Motor neuron (in vitro differentiated cells): ENCODE data around the gene MACROD2. TPM values are rescaled to one million over a fixed set of nuclear protein-coding genes. Genes with fewer than 3 reads are reported as not detected.

Experiments used
- ATAC-seq, 8 experiments: fragments of 200-7000 bp; cut with Tn5 transposase; replicated peaks in 6 of 8; 2 replicates each; pipeline ENCODE4 v1.8.0; 2021; ENCODE audit warnings: mild to moderate bottlenecking in 8 of 8, moderate library complexity in 8 of 8
- H3K27ac ChIP-seq, 2 donors: fragments of 250-450 bp; sonication (Bioruptor Pico); 2 replicates each; pipeline ENCODE4 v1.9.0; 2021; ENCODE audit warnings: antibody characterized with exemption in 2 of 2, mild to moderate bottlenecking in 2 of 2, moderate library complexity in 1 of 2
- H3K4me1 ChIP-seq, 2 donors: fragments of 250-450 bp; sonication (Bioruptor Pico); replicated peaks in 1 of 2; 2 replicates each; pipeline ENCODE4 v1.6.1; 2021; ENCODE audit warnings: antibody characterized with exemption in 2 of 2, mild to moderate bottlenecking in 2 of 2, moderate library complexity in 1 of 2
- H3K4me3 ChIP-seq, 5 donors: fragments of 250-450 bp; sonication (Bioruptor Pico); 2 replicates each; pipeline ENCODE4 v1.9.0; 2021; ENCODE audit warnings: antibody characterized with exemption in 5 of 5, mild to moderate bottlenecking in 5 of 5, moderate library complexity in 4 of 5
- WGBS, 10 experiments: fragments of 450-650 bp; shearing (Covaris generic); methylation state at CpG; one replicate each; pipeline ENCODE4 v1.0.0; 2022; 5-methylcytosine and 5-hydroxymethylcytosine counted together
- in situ Hi-C, 9 experiments: fragments of 400-800 bp; cut with MboI; loops; one replicate each; pipeline ENCODE4 v1.15.0; 2021; ENCODE audit warnings: low sequenced_read_pairs in 9 of 9, low pct_unique_long_range_greater_than_20kb in 2 of 9; ENCODE audit not compliant: unreplicated experiment in 9 of 9
- total RNA-seq, 8 experiments: library from RNA; unstranded; fragments of 300-600 nt; gene quantifications; 2 replicates each; pipeline versions ENCODE4 v1.2.3 to v1.2.4, GENCODE V29; 2022

Gene MACROD2
- total RNA-seq, 8 experiments from 2014 or later: 4.3 to 24.9 (median 10.4) TPM

DNA sequence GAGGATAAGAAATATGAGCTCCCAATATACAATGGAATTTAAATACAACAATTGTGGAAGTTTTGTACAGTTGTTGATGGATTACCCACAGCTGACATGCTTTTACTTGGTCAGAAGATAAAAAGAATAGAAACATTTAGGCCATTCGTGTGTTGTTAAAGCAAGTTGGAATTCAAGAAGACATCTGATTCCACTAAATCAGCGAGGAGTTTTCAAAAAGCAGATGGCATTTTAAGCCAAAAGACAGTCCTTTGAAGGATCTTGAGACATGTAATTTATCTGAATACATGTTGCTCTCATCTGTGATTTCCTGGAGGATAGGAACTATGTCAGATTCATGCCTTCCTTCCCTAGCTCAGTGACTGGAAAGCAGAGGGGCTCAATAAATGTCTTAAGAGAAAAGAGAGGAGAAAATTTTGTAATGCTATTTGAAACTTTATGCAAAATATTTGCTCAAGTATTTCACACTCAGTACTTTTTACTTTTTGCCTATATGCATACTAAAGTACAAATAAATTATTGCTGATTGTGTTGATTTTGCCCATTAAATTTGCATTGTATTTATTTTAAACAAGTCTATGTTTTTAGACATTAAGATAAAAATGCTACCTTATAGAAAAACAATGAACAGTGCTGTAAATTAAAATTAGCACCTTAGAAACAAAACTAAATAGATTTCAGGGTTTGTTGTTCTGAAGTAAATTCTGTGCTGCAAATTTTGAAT lies 1075.9 kb downstream of the MACROD2 start:
- whole genome bisulfite sequencing, 10 experiments: 0 to 63% (median 26%) methylated on average over 1 to 2 of the region's 2 CpGs; no CpG with 5 or more reads in 2 of the 10 experiments
- in situ Hi-C loops: no loop called here
- ATAC-seq: no peak

DNA sequence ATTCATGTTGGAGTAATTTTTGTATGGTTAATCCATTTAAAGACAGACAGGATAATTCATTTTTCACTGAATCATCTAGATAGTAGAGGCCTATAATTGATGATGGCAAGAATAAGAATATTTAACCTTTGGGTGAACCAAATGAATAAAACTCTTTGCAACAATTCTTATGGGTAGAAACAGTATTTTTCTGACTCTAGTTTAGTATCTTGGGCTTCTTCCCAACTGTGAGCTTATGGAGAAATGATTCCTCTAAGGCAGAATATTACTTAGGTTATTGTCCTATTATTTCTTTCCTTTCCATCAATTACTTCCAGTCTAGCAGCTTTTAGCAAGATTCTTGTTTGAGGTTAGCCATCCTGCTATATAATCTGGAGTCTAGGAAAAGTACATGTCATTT lies 1077.0 kb downstream of the MACROD2 start:
- H3K4me1 ChIP-seq: no peaks in the 10 kb centered on the region
- no peak overlapping the region for H3K27ac ChIP-seq
- H3K4me3 ChIP-seq: no peak overlapping the region
- no peak for ATAC-seq
- in situ Hi-C loops: no loop called here

More for the DNA sequence above, 1075.9 kb downstream of the MACROD2 start:
- Histone ChIP-seq H3K4me3 (no peak overlapping the region), H3K27ac (no peak overlapping the region), H3K4me1 (no peaks in the 10 kb centered on the region)

DNA sequence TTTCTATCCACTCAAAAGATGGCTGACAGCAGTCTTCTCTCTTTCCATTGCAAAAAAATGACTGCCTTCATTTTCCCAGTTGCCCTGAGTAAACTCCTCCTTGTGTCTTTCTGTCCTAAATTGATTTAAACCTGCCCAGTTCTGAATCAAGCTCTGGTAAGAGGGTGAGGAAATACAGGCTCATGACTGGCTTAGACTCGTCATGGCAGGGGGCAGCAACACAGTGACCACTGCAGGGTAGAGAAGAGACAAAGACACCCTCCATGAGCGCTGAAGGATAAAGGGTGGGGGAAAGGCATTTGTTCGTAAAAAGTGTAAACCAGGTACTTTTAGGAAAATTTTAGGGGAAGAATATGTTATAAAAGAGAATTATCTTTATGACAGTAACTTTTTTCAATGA lies 1080.3 kb downstream of the MACROD2 start:
- Histone ChIP-seq H3K27ac (no peak overlapping the region), H3K4me3 (no peak overlapping the region), H3K4me1 (peaks cover 0 to 4% of the 10 kb centered on the region in 2 donors)
- ATAC-seq: peak in 1 of 8 experiments; percentile 43
- in situ Hi-C loops: no loop called here
- 38 to 100% (median 83%) methylated on average over 1 to 3 of the region's 3 CpGs for WGBS, 10 experiments

DNA sequence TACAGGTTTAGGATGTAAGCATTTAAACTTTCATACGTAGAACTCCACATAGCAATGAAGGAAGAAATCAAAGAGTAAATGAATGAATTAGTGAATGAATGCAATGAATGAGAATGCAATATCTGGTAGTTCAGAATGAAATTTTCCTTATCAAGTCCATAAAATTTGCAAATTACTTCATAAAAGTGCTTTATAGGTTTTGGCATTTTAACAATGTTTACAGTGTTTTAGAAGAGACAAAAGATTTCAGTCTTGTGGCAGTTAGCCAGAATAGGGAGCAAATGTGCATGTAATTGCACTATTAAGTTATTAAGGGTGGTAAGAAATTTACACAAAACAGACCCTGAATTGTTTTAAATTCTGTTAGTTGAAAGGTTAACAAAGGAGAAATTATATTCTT lies 1081.5 kb downstream of the MACROD2 start:
- Histone ChIP-seq H3K27ac (no peak overlapping the region), H3K4me3 (no peak overlapping the region), H3K4me1 (peaks cover 0 to 4% of the 10 kb centered on the region in 2 donors)
- ATAC-seq: no peak
- in situ Hi-C loops: no loop called here
- 80 to 100% (median 95%) methylated on average over 1 of the region's 1 CpG; no CpG with 5 or more reads in 1 of the 10 experiments for WGBS, 10 experiments

DNA sequence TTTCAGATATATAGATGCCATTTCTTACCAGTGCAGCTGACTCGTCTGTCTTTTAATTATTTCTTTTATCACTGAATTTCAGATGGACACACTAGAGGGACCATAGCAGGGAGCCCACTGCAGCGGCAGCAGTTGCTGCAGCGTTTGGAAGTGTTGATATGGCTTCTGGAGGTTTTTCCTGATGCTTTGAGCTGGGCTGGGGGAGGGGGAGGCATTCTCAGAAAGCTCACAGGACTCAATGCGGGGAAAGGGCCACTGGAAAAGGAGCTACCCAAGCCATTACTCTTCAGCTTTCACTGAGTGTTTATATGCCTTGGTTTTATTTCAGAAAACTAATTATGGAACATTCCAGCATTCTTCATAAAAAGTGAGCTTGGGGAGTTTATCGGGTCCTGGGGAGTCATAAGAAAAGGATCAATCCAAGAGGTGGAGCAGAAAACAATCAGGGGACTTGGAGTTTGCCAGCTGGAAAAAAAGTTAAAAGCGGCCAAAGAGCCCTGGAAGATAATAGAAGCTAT lies 1082.5 kb downstream of the MACROD2 start:
- in situ Hi-C loops: no loop called here
- no peak overlapping the region for H3K27ac ChIP-seq
- WGBS, 10 experiments: 42 to 100% (median 50%) methylated on average over 1 to 6 of the region's 6 CpGs; no CpG with 5 or more reads in 1 of the 10 experiments
- H3K4me3 ChIP-seq: no peak overlapping the region
- no peak for ATAC-seq
- H3K4me1 ChIP-seq: peaks cover 0 to 4% of the 10 kb centered on the region in 2 donors

DNA sequence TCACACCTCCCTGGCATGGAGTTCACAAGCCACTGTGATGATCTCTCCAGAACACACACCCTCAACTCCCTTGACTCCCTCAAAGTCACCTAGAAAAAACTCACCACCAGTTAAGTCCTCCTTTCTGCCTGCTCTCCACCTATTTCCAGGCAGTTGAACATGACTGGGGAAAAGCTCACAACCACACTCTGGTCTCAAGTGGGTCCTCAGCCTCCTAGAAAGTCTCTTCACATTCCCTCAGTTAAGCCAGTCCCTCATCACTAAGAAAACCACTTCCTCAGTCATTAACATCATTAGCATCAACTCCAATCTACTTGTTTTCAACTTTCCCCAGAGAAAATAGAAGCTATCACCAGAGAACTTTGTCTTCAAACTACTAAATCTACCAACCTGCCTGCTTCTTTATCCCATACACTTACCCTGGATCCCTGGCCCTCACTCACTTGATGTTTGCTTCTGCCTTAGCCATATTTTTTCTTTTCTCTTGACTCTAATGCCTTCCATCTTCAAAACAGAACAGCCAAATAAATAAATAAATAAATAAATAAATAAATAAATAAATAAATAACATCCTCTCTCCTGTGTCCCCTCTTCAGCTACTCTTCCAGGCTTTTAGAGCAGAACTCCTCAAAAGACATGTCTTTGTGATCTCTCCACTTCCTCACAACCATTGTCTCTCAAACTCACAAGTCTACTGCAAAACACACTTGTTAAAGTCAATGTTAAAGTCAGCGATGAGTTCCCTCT lies 1084.5 kb downstream of the MACROD2 start:
- in situ Hi-C loops: no loop called here
- Histone ChIP-seq H3K4me3 (no peak overlapping the region), H3K27ac (no peak overlapping the region), H3K4me1 (peaks cover 4% of the 10 kb centered on the region in 2 donors)
- 29 to 100% (median 100%) methylated on average over 1 of the region's 1 CpG; no CpG with 5 or more reads in 1 of the 10 experiments for WGBS, 10 experiments
- ATAC-seq: no peak

DNA sequence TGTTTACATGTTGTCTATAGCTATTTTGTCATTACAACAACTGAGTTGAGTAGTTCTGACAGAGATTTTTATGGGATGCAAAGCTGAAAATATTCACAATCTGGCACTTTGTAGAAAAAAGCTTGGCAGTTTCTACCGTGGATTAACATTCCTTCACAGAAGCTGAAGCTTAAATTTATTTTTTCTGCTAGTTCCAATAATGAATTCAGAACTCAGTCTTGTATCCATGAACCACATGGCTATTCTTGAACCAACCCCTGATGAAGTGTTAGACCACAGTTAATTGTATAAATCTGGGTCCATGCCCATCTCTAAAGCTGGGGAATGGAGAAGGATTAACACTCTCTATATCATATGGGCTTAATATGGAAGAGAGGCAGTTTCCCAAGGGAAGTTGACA lies 1085.9 kb downstream of the MACROD2 start:
- Histone ChIP-seq H3K27ac (no peak overlapping the region), H3K4me1 (peaks cover 4% of the 10 kb centered on the region in 2 donors), H3K4me3 (no peak overlapping the region)
- ATAC-seq: no peak
- 0 to 100% (median 40%) methylated on average over 1 of the region's 1 CpG; no CpG with 5 or more reads in 1 of the 10 experiments for WGBS, 10 experiments
- in situ Hi-C loops: no loop called here

DNA sequence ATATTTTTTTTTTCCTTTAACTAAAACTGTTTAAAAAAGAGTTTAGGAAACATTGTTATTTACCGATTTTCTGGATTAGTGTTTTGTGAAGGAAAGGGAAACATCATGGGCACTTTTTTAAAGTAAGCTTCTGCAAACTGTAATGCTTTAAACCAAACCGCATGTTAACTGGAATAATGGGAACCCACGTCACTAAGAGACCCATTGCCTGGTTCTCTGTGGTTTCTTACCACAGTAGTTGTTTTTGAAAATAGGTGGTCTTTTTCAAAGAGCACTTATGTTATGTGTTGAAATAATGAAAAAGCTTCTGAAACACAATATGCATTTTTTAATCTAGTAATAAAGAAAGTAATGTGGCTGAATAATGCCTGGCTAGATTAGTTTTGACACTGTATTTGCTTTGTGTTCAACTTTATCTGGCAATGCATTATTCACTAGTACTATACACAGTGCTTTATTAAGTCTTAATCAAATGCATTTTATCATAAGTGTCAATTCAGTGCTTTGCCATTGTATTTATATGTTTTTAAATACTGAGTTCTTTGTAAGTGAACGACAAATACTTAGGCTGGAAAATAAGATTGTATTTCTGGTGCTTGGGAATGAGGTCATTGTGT lies 1096.2 kb downstream of the MACROD2 start:
- Histone ChIP-seq H3K4me1 (no peaks in the 10 kb centered on the region), H3K27ac (no peak overlapping the region), H3K4me3 (no peak overlapping the region)
- in situ Hi-C loops: no loop called here
- 67 to 96% (median 88%) methylated on average over 2 to 4 of the region's 4 CpGs for WGBS, 10 experiments
- ATAC-seq: peak in 1 of 8 experiments; percentile 49

DNA sequence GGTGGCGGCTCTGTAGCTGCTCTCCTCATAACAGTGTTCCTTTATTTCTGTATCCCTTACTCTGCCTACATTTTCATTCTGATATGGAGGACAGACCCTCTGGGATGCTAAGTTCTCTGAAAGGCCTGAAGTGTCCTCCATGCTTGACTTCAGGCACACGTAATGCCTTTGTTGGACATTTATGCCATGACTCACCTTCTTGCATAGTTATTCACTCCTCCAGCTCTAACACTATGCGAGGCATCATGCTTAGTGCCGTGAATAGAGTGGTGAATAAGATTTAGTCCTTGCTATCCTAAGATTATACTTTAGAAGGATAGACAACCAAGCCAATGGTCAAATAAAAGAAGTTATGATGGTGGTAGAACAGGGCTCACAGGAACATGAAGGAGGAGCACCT lies 1103.0 kb downstream of the MACROD2 start:
- ATAC-seq: peak in 2 of 8 experiments; percentile 93 to 96
- H3K4me1 ChIP-seq: no peaks in the 10 kb centered on the region
- 0 to 100% (median 80%) methylated on average over 1 to 4 of the region's 4 CpGs for WGBS, 10 experiments
- in situ Hi-C loops: no loop called here
- no peak overlapping the region for H3K27ac ChIP-seq
- no peak overlapping the region for H3K4me3 ChIP-seq

DNA sequence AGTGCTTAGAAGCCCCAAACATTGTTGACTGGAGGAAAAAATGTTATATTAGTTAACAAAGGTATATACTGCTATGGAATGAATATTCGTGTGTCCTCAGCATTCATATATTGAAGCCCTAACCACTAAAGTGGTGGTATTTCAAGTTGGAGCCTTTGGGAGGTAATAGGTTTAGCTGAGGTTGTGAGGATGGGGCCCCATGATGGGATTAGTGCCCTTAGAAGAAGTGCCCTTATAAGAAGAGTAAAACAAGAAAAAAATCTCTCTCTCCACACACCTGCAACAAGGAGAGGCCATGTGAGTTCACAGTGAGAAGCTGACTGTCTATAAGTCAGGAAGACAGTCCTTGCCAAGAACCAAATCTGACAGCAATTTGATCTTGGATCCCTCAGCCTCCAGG lies 1103.8 kb downstream of the MACROD2 start:
- Histone ChIP-seq H3K27ac (no peak overlapping the region), H3K4me3 (no peak overlapping the region), H3K4me1 (no peaks in the 10 kb centered on the region)
- in situ Hi-C loops: no loop called here
- ATAC-seq: no peak
- WGBS, 10 experiments: 20 to 100% (median 71%) methylated on average over 1 of the region's 1 CpG; no CpG with 5 or more reads in 2 of the 10 experiments

DNA sequence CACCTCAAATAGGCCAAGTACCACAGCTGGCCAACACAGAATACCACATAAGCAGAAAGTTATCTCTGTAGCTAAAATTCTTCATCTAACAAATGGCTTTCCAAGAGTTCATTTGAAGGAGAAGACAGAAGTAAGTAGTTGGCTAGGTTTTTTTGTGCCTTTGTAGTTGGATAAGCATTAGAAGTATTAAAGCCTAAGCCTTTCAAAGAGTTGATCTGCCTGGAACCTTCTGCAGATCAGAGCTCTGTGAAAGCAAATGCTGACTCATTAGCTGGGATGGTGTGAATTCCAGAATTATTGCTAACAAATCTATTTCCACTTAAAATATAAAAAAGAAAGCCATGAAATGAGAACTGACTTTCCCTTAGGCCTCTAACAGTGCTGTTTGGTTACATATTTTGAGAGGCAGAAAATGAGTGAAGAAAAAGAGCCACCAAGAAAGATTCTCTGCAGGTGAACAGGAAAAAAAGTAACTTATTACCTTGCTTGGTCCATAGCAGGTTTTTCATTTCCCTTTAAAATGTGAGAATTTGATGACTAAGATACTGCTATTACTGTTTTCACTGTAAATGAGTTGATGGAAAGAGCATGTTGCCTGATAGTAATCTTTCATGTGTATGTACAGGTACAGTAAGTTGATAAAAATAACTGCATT lies 1105.3 kb downstream of the MACROD2 start:
- no peak for ATAC-seq
- in situ Hi-C loops: no loop called here
- no peaks in the 10 kb centered on the region for H3K4me1 ChIP-seq
- H3K27ac ChIP-seq: no peak overlapping the region
- H3K4me3 ChIP-seq: no peak overlapping the region

DNA sequence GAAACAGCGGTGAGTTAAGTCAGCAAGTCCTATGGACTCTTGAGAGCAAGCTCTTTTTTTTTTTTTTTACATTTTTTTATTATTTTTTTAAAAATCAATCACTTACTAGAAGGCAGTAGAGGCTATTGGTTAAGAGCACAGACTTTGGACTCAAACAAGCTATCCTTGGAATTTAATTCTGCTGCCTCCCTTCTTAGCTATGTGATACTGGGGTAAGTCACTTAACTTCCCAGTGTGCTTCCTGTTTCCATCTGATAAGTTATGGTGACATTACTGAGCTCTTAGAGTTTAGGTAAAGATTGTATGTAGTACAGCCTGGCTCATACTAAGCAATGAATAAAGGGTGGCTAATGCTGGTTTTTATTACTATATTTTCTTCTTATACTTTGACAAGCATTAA lies 1112.6 kb downstream of the MACROD2 start:
- WGBS, 10 experiments: 33 to 100% (median 60%) methylated on average over 1 of the region's 1 CpG
- no peak overlapping the region for H3K4me3 ChIP-seq
- no peaks in the 10 kb centered on the region for H3K4me1 ChIP-seq
- no peak for ATAC-seq
- H3K27ac ChIP-seq: no peak overlapping the region
- in situ Hi-C loops: no loop called here

DNA sequence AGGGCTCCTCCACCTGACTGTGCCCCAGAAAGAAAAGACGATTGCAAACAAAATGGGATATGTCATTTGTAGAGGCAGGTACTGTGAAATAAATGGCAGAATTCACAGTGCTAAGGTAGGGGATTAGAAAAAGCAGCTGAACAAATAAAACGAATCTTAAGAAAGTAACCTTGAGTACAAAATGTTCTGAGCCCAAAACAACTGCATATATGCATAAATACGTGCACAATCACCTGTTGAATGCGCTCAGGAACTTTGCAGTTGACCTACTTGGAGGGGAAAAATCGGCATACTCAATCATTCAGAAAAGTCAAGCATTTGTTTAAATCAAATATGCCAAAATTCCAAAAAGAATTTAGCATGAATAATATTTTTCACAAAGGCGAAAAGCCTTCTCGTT lies 1114.2 kb downstream of the MACROD2 start:
- H3K4me1 ChIP-seq: no peaks in the 10 kb centered on the region
- H3K27ac ChIP-seq: no peak overlapping the region
- WGBS, 10 experiments: 50 to 90% (median 84%) methylated on average over 3 to 7 of the region's 7 CpGs; no CpG with 5 or more reads in 2 of the 10 experiments
- no peak for ATAC-seq
- H3K4me3 ChIP-seq: no peak overlapping the region
- in situ Hi-C loops: no loop called here
